Smooth muscle cell of the brain vasculature (primary cell): Measurements from ENCODE around the gene MYMK.

ENCODE experiments used
- DNase-seq: peaks from one replicate; pipeline ENCODE4 v3.0.0-alpha.2; 2012; ENCODE audit warnings: low read depth, low spot score

MYMK gene

GRCh38 chr9:133468374-133468773, 56.4 kb downstream of the MYMK start:
- no peak for DNase-seq

- DNase-seq, result no peak
Observed at GRCh38 chr9:133467101-133467500, 57.7 kb downstream of the MYMK start.

GRCh38 chr9:133465984-133466383, 58.8 kb downstream of the MYMK start:
- DNase-seq, result no peak

- DNase-seq, result no peak
Observed at GRCh38 chr9:133464638-133465037, 60.1 kb downstream of the MYMK start.
